OCI-LY3 (cell line): ENCODE data around the gene CLCN4.

Experiments used
- H2AFZ ChIP-seq: fragments of 200-600, 300-600 bp; shearing (Covaris generic); 2 replicates; pipeline ENCODE4 v1.6.0; 2014; ENCODE audit warnings: antibody characterized with exemption, low read depth, low read length
- H3K27ac ChIP-seq: fragments of 200-600, 300-600 bp; sonication (generic); 2 replicates; pipeline ENCODE4 v1.5.1; 2014; ENCODE audit warnings: mild to moderate bottlenecking, low read length, moderate library complexity, mixed read lengths
- H3K27me3 ChIP-seq: fragments of 200-600, 300-600 bp; sonication (generic); 2 replicates; pipeline ENCODE4 v1.6.1; 2014; ENCODE audit warnings: low read depth, low read length, mixed read lengths
- H3K36me3 ChIP-seq: fragments of 200-600, 300-600 bp; sonication (generic); replicated peaks from 2 replicates; pipeline ENCODE3; 2014; ENCODE audit warnings: low read depth, low read length, mixed read lengths
- H3K4me1 ChIP-seq: fragments of 300-600, 200-600 bp; sonication (generic); 2 replicates; pipeline ENCODE4 v1.6.1; 2014; ENCODE audit warnings: low read length, mixed read lengths
- H3K4me2 ChIP-seq: fragments of 200-600, 300-600 bp; sonication (generic); 2 replicates; pipeline ENCODE4 v1.6.1; 2014; ENCODE audit warnings: low read length, mixed read lengths
- H3K4me3 ChIP-seq: fragments of 300-600, 200-600 bp; sonication (generic); 2 replicates; pipeline ENCODE4 v1.5.1; 2014; ENCODE audit warnings: antibody characterized with exemption, mild to moderate bottlenecking, low read length, moderate library complexity
- H3K79me2 ChIP-seq: fragments of 300-600, 200-600 bp; shearing (Covaris generic); 2 replicates; pipeline ENCODE4 v1.6.1; 2014; ENCODE audit warnings: mild to moderate bottlenecking, low read length, mixed read lengths
- H3K9ac ChIP-seq: fragments of 300-600, 200-600 bp; shearing (Covaris generic); 2 replicates; pipeline ENCODE4 v1.6.0; 2014; ENCODE audit warnings: mild to moderate bottlenecking, low read length, moderate library complexity
- H3K9me3 ChIP-seq: fragments of 200-600, 300-600 bp; shearing (Covaris generic); 2 replicates; pipeline ENCODE4 v1.6.1; 2014; ENCODE audit warnings: low read length, mixed read lengths; ENCODE audit not compliant: insufficient read depth
- H4K20me1 ChIP-seq: fragments of 200-600, 300-600 bp; sonication (generic); 2 replicates; pipeline ENCODE4 v1.6.1; 2016; ENCODE audit warnings: low read length, mixed read lengths; ENCODE audit not compliant: insufficient read depth
- CTCF ChIP-seq: fragments of 200-600, 300-600 bp; sonication (generic); IDR thresholded peaks from 2 replicates; pipeline ENCODE4 v1.5.1; 2014; ENCODE audit warnings: antibody characterized with exemption, low read length, low read depth
- EZH2phosphoT487 ChIP-seq: fragments of 200-600 bp; shearing (Covaris generic); IDR thresholded peaks from 2 replicates; pipeline ENCODE4 v1.6.1; 2018; ENCODE audit warnings: antibody characterized with exemption, mixed run types, low read depth

Gene CLCN4

GRCh38 chrX:10246297-10246696, 89.5 kb downstream of the CLCN4 start:
- no peak overlapping the region for H2AFZ ChIP-seq
- H3K9me3 ChIP-seq: no peaks in the 10 kb centered on the region
- no peak overlapping the region for H3K4me2 ChIP-seq
- no peaks in the 10 kb centered on the region for H3K36me3 ChIP-seq
- no peak overlapping the region for H3K9ac ChIP-seq
- H3K27me3 ChIP-seq: no peaks in the 10 kb centered on the region
- H3K27ac ChIP-seq: no peak overlapping the region
- peaks cover 1% of the 10 kb centered on the region; the same call in 1 of the 2 replicates for H3K4me1 ChIP-seq
- H3K4me3 ChIP-seq: no peak overlapping the region
- H3K79me2 ChIP-seq: no peaks in the 10 kb centered on the region
- TF ChIP-seq EZH2phosphoT487 (no peak), CTCF (no peak)
- no peaks in the 10 kb centered on the region for H4K20me1 ChIP-seq

DNA sequence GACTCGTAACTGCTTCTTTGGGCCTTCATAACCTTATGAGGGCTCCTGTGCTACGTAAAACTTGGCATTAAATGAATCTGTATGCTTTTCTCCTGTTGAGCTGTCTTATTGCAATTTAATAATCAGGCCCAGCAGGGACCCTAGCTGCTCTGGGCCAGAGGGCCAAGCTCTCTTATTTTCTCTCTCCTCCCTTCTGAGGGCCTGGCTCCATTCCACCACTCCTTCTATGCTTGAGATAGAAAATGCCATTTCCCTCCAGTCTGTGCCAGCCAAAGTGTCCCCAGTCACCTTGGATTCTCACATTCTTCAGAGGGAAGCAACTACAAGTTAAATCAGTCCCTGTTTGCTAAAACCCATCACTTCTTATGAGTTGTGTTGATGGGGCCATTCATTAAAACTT, 90.1 kb downstream of the CLCN4 start:
- no peaks in the 10 kb centered on the region for H3K79me2 ChIP-seq
- H4K20me1 ChIP-seq: no peaks in the 10 kb centered on the region
- no peaks in the 10 kb centered on the region for H3K4me1 ChIP-seq
- no peaks in the 10 kb centered on the region for H3K27me3 ChIP-seq
- no peaks in the 10 kb centered on the region for H3K9me3 ChIP-seq
- no peak overlapping the region for H2AFZ ChIP-seq
- no peak overlapping the region for H3K4me3 ChIP-seq
- no peak overlapping the region for H3K27ac ChIP-seq
- H3K4me2 ChIP-seq: no peak overlapping the region
- H3K9ac ChIP-seq: no peak overlapping the region
- TF ChIP-seq EZH2phosphoT487 (no peak), CTCF (no peak)
- no peaks in the 10 kb centered on the region for H3K36me3 ChIP-seq

DNA sequence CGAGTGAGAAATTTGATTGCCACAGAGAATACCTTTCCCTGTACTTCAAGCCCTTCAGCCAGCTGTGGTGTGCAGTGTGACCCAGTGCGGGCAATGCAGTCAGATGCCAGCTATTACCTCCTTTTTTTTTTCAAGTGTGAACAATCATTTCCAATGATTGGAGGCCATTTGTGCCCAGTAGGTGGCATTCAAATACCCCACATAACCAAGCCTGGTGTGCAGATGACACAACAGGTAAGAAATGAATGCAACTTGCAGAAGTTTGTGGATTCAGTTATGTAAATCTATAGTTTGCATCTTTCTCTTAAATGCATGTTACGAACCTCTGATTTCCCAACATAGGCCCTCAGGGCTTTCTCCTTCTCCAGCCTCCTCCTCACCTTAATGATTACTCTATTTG, 98.0 kb downstream of the CLCN4 start:
- Histone ChIP-seq H3K27me3 (no peaks in the 10 kb centered on the region), H3K4me1 (no peaks in the 10 kb centered on the region), H3K36me3 (no peaks in the 10 kb centered on the region), H3K9ac (no peak overlapping the region), H2AFZ (no peak overlapping the region), H4K20me1 (no peaks in the 10 kb centered on the region), H3K9me3 (no peaks in the 10 kb centered on the region), H3K27ac (no peak overlapping the region), H3K4me3 (no peak overlapping the region), H3K79me2 (no peaks in the 10 kb centered on the region), H3K4me2 (no peak overlapping the region)
- TF ChIP-seq EZH2phosphoT487: no peak
- TF ChIP-seq CTCF: peak; percentile 21; the same call in 1 of the 2 replicates

GRCh38 chrX:10259716-10260115, 102.9 kb downstream of the CLCN4 start:
- TF ChIP-seq EZH2phosphoT487 (no peak), CTCF (no peak)
- Histone ChIP-seq H3K4me2 (no peak overlapping the region), H3K9ac (no peak overlapping the region), H4K20me1 (no peaks in the 10 kb centered on the region), H3K4me3 (no peak overlapping the region), H2AFZ (no peak overlapping the region), H3K27ac (no peak overlapping the region), H3K4me1 (no peaks in the 10 kb centered on the region), H3K27me3 (no peaks in the 10 kb centered on the region), H3K9me3 (no peaks in the 10 kb centered on the region), H3K36me3 (no peaks in the 10 kb centered on the region), H3K79me2 (no peaks in the 10 kb centered on the region)
